Gastrocnemius medialis (tissue), 4 donors: ENCODE data around the gene PAPLN. TPM values are rescaled to one million over a fixed set of nuclear protein-coding genes. Genes with fewer than 3 reads are reported as not detected.

Experiments used
- ATAC-seq, 2 donors: fragments of 150-250 bp; one replicate each; pipeline ENCODE4 v1.9.1; 2016
- DNase-seq, 2 donors: peaks; one replicate each; pipeline ENCODE4 v3.0.0-alpha.2; 2019
- H3K27ac ChIP-seq, 4 donors: fragments of 200-600 bp; sonication (generic); 1 replicate in 1 of 4; 2 replicates in 3 of 4; pipeline ENCODE4 v1.5.1; 2016 to 2018; ENCODE audit warnings: mild to moderate bottlenecking in 2 of 4, moderate library complexity in 1 of 4
- H3K27me3 ChIP-seq, 3 donors: fragments of 200-600 bp; sonication (generic) in 2 of 3; 1 replicate in 1 of 3; 2 replicates in 2 of 3; pipeline versions ENCODE4 v1.5.1 to v1.6.0; 2016 to 2019; ENCODE audit warnings: mild to moderate bottlenecking in 1 of 3, moderate library complexity in 1 of 3
- H3K36me3 ChIP-seq, 2 donors: fragments of 200-600 bp; sonication (generic) in 1 of 2; one replicate each; pipeline ENCODE4 v1.5.1; 2017 to 2018
- H3K4me1 ChIP-seq, 2 donors: fragments of 200-600 bp; sonication (generic) in 1 of 2; one replicate each; pipeline ENCODE4 v1.5.1; 2016 to 2017; ENCODE audit warnings: mild to moderate bottlenecking in 2 of 2
- H3K4me3 ChIP-seq, 4 donors: fragments of 200-600 bp; sonication (generic) in 3 of 4; 1 replicate in 1 of 4; 2 replicates in 3 of 4; pipeline ENCODE4 v1.5.1; 2016 to 2019; ENCODE audit warnings: mild to moderate bottlenecking in 2 of 4
- H3K9me3 ChIP-seq, 3 donors: fragments of 200-600 bp; sonication (generic) in 2 of 3; 1 replicate in 1 of 3; 2 replicates in 2 of 3; pipeline ENCODE4 v1.5.1; 2016 to 2019
- CTCF ChIP-seq, 5 experiments: fragments of 450-650 bp in 3 of 5; fragments of 200-600 bp in 2 of 5; sonication (generic) in 2 of 5; IDR thresholded peaks in 4 of 5; conservative IDR thresholded peaks in 1 of 5; 1 replicate in 4 of 5; 2 replicates in 1 of 5; pipeline ENCODE4 v1.5.1; 2016 to 2019; ENCODE audit warnings: antibody characterized with exemption in 5 of 5, mild to moderate bottlenecking in 3 of 5, moderate library complexity in 3 of 5
- POLR2A ChIP-seq, 2 donors: fragments of 450-650 bp; IDR thresholded peaks; one replicate each; pipeline ENCODE4 v1.6.1; 2017; ENCODE audit warnings: antibody characterized with exemption in 2 of 2, mild to moderate bottlenecking in 2 of 2, moderate library complexity in 2 of 2
- in situ Hi-C, 4 donors: fragments of 200-750 bp; cut with MboI; loops; one replicate each; pipeline versions ENCODE4 v1.15.0 to v1.8.0; 2017; ENCODE audit warnings: low sequenced_read_pairs in 4 of 4
- intact Hi-C: fragments of 100-400 bp; cut with DNase I; formaldehyde crosslinking; loops from one replicate; pipeline ENCODE4 v1.15.1; 2023; ENCODE audit warnings: low total_unique reads
- total RNA-seq, 4 donors: library from RNA; depleted of rRNA; stranded (reverse); fragments of >200 nt; gene quantifications; one replicate each; pipeline versions ENCODE4 v1.1.0 to v1.2.3, GENCODE V29; 2016

The PAPLN gene
- total RNA-seq, 4 donors from 2014 or later, result 1.9 to 5.0 (median 2.5) TPM

GRCh38 chr14:73242357-73242901 is 5.1 kb downstream of the PAPLN start:
- Histone ChIP-seq H3K36me3 (no peaks in the 10 kb centered on the region), H3K27ac (no peak overlapping the region), H3K9me3 (no peaks in the 10 kb centered on the region), H3K4me1 (peaks cover 8 to 23% of the 10 kb centered on the region in 2 donors), H3K4me3 (no peak overlapping the region), H3K27me3 (peaks cover 48 to 57% (median 51%) of the 10 kb centered on the region in 3 donors)
- intact Hi-C loops, result no loop called here
- DNase-seq (no peak), ATAC-seq (no peak)
- in situ Hi-C loops, result no loop called here
- no peak for TF ChIP-seq CTCF (IDR thresholded peaks at IDR 0.05 in 4 of 5, conservative IDR thresholded peaks at IDR 0.05 in 1 of 5)

DNA sequence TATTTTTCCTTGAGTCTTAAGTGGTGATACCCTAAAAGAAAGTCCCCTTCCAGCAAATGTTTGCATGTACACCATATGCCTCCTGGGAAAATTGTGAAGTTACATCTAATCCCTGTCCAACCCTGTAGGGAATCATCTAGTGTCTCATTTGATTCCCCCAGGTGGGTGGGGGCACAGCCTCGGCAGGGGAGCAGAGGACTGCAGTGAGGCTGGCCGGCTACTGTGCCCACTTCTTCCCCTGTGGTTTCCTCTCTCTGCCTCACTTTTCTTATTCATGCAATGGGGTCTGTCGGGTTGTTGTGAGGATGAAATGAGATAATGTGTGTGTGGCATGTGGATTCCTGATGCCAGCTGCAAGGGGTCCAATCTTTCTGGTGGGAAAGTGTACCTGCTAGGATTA is 6.0 kb downstream of the PAPLN start:
- ATAC-seq (no peak), DNase-seq (no peak)
- Histone ChIP-seq H3K4me3 (no peak overlapping the region), H3K27ac (no peak overlapping the region), H3K36me3 (no peaks in the 10 kb centered on the region), H3K9me3 (no peaks in the 10 kb centered on the region), H3K4me1 (peaks cover 8 to 16% of the 10 kb centered on the region in 2 donors), H3K27me3 (peaks cover 39 to 47% (median 41%) of the 10 kb centered on the region in 3 donors)
- in situ Hi-C loops (no loop called here), intact Hi-C loops (no loop called here)
- TF ChIP-seq CTCF (IDR thresholded peaks at IDR 0.05 in 4 of 5, conservative IDR thresholded peaks at IDR 0.05 in 1 of 5), result no peak
- no peak for TF ChIP-seq POLR2A (IDR thresholded peaks at IDR 0.05)

DNA sequence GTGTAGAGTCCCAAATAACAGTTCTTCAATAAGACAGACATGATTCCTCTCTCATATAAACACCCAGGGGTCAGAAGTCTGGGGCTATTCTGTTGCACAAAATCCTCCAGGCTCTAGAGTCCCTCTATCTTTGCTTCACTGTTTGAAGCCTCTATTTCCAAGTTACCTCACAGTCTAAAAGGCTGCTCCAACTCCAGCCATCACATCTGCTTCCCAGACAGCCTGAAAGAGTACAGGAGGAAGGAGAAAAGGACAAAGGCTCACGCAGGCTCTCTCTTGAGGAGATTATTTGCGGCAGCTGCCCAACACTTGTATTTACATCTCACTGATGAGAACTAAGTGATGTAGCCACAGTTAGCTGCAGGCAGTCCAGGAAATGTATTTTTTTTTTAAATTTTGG is 6.4 kb downstream of the PAPLN start:
- H3K4me3 ChIP-seq, result no peak overlapping the region
- ATAC-seq (no peak), DNase-seq (no peak)
- in situ Hi-C loops (no loop called here), intact Hi-C loops (no loop called here)
- no peak for TF ChIP-seq POLR2A (IDR thresholded peaks at IDR 0.05)
- no peak for TF ChIP-seq CTCF (IDR thresholded peaks at IDR 0.05 in 4 of 5, conservative IDR thresholded peaks at IDR 0.05 in 1 of 5)
- peaks cover 35 to 43% (median 37%) of the 10 kb centered on the region in 3 donors for H3K27me3 ChIP-seq
- no peaks in the 10 kb centered on the region for H3K36me3 ChIP-seq
- H3K4me1 ChIP-seq, result peaks cover 8 to 15% of the 10 kb centered on the region in 2 donors
- H3K27ac ChIP-seq, result no peak overlapping the region
- H3K9me3 ChIP-seq, result no peaks in the 10 kb centered on the region

- H3K36me3 ChIP-seq, result no peaks in the 10 kb centered on the region
- H3K27ac ChIP-seq, result no peak overlapping the region
- no peaks in the 10 kb centered on the region for H3K9me3 ChIP-seq
- no peak overlapping the region for H3K4me3 ChIP-seq
- peaks cover 28 to 35% (median 29%) of the 10 kb centered on the region in 3 donors for H3K27me3 ChIP-seq
- intact Hi-C loops, result no loop called here
- in situ Hi-C loops, result no loop called here
- ATAC-seq (no peak), DNase-seq (no peak)
- TF ChIP-seq CTCF (IDR thresholded peaks at IDR 0.05 in 4 of 5, conservative IDR thresholded peaks at IDR 0.05 in 1 of 5) (no peak), POLR2A (IDR thresholded peaks at IDR 0.05) (no peak)
- peaks cover 2 to 7% of the 10 kb centered on the region in 2 donors for H3K4me1 ChIP-seq
Observed at GRCh38 chr14:73244541-73245290, 7.4 kb downstream of the PAPLN start.
